Embryonic facial prominence (tissue), 1 donor: ENCODE results near the gene CDKL5.

Experiments used
- DNase-seq: peaks from one replicate; pipeline ENCODE4 v3.0.0-alpha.2; 2016; ENCODE audit errors: extremely low spot score

CDKL5 gene

GRCh38 chrX:18692541-18692940 is 267.1 kb downstream of the CDKL5 start:
- DNase-seq, result no peak

GRCh38 chrX:18696653-18697052 is 271.2 kb downstream of the CDKL5 start:
- no peak for DNase-seq

GRCh38 chrX:18698737-18699650 is 273.6 kb downstream of the CDKL5 start:
- no peak for DNase-seq

- no peak for DNase-seq
Observed at GRCh38 chrX:18701621-18702361, 276.4 kb downstream of the CDKL5 start.

GRCh38 chrX:18702362-18703195 is 277.2 kb downstream of the CDKL5 start:
- no peak for DNase-seq
